ENCODE data around the gene NCOA6.

DNA sequence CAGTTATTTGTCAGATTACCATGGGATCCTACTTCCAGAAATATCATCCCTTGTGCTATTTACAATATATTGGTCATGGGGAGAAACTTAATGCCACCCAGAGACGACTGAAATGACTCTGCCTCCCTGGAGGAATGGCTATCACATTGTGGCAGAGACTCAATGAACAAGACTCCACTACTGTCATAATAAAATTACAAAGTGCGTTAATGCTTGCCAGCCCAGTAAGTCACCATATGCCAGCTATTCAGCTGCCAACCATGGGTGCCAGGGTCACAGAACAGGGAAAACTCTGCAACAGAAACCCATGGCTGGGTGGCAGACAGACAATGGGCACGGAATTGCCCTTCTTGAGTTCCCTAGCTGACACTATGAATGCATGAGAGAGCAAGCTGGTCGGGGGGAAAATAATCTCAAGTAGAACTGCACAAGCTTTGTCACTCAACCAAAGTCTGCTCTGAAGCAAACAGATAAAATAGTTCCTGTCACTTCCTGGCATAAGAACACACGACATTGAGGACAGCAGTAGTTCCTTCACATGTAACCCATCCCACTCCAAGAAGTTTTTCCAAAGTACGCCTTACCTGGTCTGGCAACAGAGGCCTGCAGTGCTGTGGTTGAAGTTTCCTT is 89.2 kb downstream of the NCOA6 start:
- TF ChIP-seq CTCF (IDR thresholded peaks at IDR 0.05; ENCODE audit: borderline replicate concordance, extremely low read depth, low read length, poor library complexity, severe bottlenecking) (no peak), EZH2 (IDR thresholded peaks at IDR 0.05; ENCODE audit: borderline replicate concordance, low read depth, low read length, severe bottlenecking) (no peak)

Data from DND-41 (cell line).